ENCODE results near the gene PRKAR2B. TPM values are rescaled to one million over a fixed set of nuclear protein-coding genes. Genes with fewer than 3 reads are reported as not detected.

The PRKAR2B gene
- total RNA-seq, 3 donors from 2014 or later = 34.7 to 252 (median 64.1) TPM

- TF ChIP-seq CTCF (IDR thresholded peaks at IDR 0.05) (no peak), POLR2AphosphoS5 (IDR thresholded peaks at IDR 0.05) (no peak), POLR2A (IDR thresholded peaks at IDR 0.05) (no peak)
- no peak overlapping the region for H3K4me3 ChIP-seq
- no peaks in the 10 kb centered on the region for H3K4me1 ChIP-seq
- intact Hi-C loops (cut with DNase I; ENCODE audit: low total_unique reads) = no loop called here
- no peaks in the 10 kb centered on the region for H3K9me3 ChIP-seq
- H3K36me3 ChIP-seq = no peaks in the 10 kb centered on the region
- no peak for DNase-seq (ENCODE audit: low spot score in 2 of 2)
- H3K27ac ChIP-seq = no peak overlapping the region
- no peaks in the 10 kb centered on the region for H3K27me3 ChIP-seq
These were observed 12.9 kb downstream of the PRKAR2B start for GRCh38 chr7:107057474-107057833.

- intact Hi-C loops (cut with DNase I; ENCODE audit: low total_unique reads) = no loop called here
- H3K4me3 ChIP-seq = no peak overlapping the region
- H3K27me3 ChIP-seq = no peaks in the 10 kb centered on the region
- H3K9me3 ChIP-seq = no peaks in the 10 kb centered on the region
- H3K36me3 ChIP-seq = no peaks in the 10 kb centered on the region
- no peak overlapping the region for H3K27ac ChIP-seq
- TF ChIP-seq POLR2AphosphoS5 (IDR thresholded peaks at IDR 0.05) (no peak), POLR2A (IDR thresholded peaks at IDR 0.05) (no peak), CTCF (IDR thresholded peaks at IDR 0.05) (no peak)
- H3K4me1 ChIP-seq = no peaks in the 10 kb centered on the region
- no peak for DNase-seq (ENCODE audit: low spot score in 2 of 2)
These were observed 15.0 kb downstream of the PRKAR2B start for GRCh38 chr7:107059468-107059867.

GRCh38 chr7:107063245-107064120 is 19.0 kb downstream of the PRKAR2B start:
- TF ChIP-seq CTCF (IDR thresholded peaks at IDR 0.05) (no peak), POLR2AphosphoS5 (IDR thresholded peaks at IDR 0.05) (no peak), POLR2A (IDR thresholded peaks at IDR 0.05) (no peak)
- H3K4me1 ChIP-seq = no peaks in the 10 kb centered on the region
- no peak overlapping the region for H3K27ac ChIP-seq
- no peaks in the 10 kb centered on the region for H3K9me3 ChIP-seq
- H3K36me3 ChIP-seq = no peaks in the 10 kb centered on the region
- intact Hi-C loops (cut with DNase I; ENCODE audit: low total_unique reads) = no loop called here
- H3K27me3 ChIP-seq = no peaks in the 10 kb centered on the region
- DNase-seq (ENCODE audit: low spot score in 2 of 2) = no peak
- H3K4me3 ChIP-seq = no peak overlapping the region

DNA sequence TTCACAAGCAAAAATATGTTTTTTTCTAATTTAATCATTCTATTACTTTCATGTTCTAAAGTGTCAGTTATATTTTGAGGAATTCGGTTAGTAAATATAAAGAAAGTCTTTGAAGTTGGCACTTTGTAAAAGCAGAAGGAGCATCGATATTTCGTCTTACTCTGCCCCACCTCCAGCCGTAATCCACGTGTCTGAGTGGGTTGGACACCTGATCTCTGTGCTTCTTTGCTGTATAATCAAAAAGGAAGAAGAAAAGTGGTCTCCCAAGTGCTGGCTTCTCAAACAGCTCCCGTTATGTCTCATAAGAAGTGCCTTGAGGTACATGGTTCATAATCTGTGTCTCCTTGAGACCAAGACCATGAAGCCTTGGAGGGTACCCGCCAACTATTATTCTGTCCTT is 19.8 kb downstream of the PRKAR2B start:
- DNase-seq (ENCODE audit: low spot score in 2 of 2) = no peak
- TF ChIP-seq POLR2AphosphoS5 (IDR thresholded peaks at IDR 0.05) = no peak
- no peaks in the 10 kb centered on the region for H3K36me3 ChIP-seq
- intact Hi-C loops (cut with DNase I; ENCODE audit: low total_unique reads) = no loop called here
- no peaks in the 10 kb centered on the region for H3K9me3 ChIP-seq
- H3K27me3 ChIP-seq = no peaks in the 10 kb centered on the region
- no peak overlapping the region for H3K27ac ChIP-seq
- H3K4me3 ChIP-seq = no peak overlapping the region
- no peaks in the 10 kb centered on the region for H3K4me1 ChIP-seq

- no peaks in the 10 kb centered on the region for H3K9me3 ChIP-seq
- intact Hi-C loops (cut with DNase I; ENCODE audit: low total_unique reads) = no loop called here
- H3K27me3 ChIP-seq = no peaks in the 10 kb centered on the region
- no peaks in the 10 kb centered on the region for H3K4me1 ChIP-seq
- no peak overlapping the region for H3K4me3 ChIP-seq
- H3K27ac ChIP-seq = no peak overlapping the region
- no peaks in the 10 kb centered on the region for H3K36me3 ChIP-seq
- DNase-seq (ENCODE audit: low spot score in 2 of 2) = no peak
- TF ChIP-seq CTCF (IDR thresholded peaks at IDR 0.05) (no peak), POLR2AphosphoS5 (IDR thresholded peaks at IDR 0.05) (no peak), POLR2A (IDR thresholded peaks at IDR 0.05) (no peak)
These were observed 21.4 kb downstream of the PRKAR2B start for GRCh38 chr7:107065929-107066247.

Data from breast epithelium (tissue), 4 donors.